NCI-H2029 (cell line): ENCODE data around the gene GRAMD1B.

Source experiments
- DNase-seq: peaks from one replicate; lab custom pipeline; 2025; lab: John Stamatoyannopoulos, UW

GRAMD1B gene

GRCh38 chr11:123475469-123475868 lies 45.4 kb downstream of the GRAMD1B start:
- no peak for DNase-seq

GRCh38 chr11:123477205-123477907 lies 47.3 kb downstream of the GRAMD1B start:
- no peak for DNase-seq

- DNase-seq, result peak; percentile 71
Measured at GRCh38 chr11:123478352-123478987, 48.4 kb downstream of the GRAMD1B start.

- no peak for DNase-seq
Measured at GRCh38 chr11:123479048-123479837, 49.2 kb downstream of the GRAMD1B start.

GRCh38 chr11:123480290-123480815 lies 50.3 kb downstream of the GRAMD1B start:
- no peak for DNase-seq

- no peak for DNase-seq
Measured at GRCh38 chr11:123480882-123481281, 50.8 kb downstream of the GRAMD1B start.

GRCh38 chr11:123481640-123482039 lies 51.6 kb downstream of the GRAMD1B start:
- no peak for DNase-seq

GRCh38 chr11:123482218-123482617 lies 52.1 kb downstream of the GRAMD1B start:
- no peak for DNase-seq

GRCh38 chr11:123483058-123483457 lies 53.0 kb downstream of the GRAMD1B start:
- DNase-seq, result no peak

GRCh38 chr11:123483466-123483865 lies 53.4 kb downstream of the GRAMD1B start:
- DNase-seq, result no peak

- DNase-seq, result no peak
Measured at GRCh38 chr11:123484448-123484847, 54.4 kb downstream of the GRAMD1B start.

GRCh38 chr11:123487157-123487744 lies 57.2 kb downstream of the GRAMD1B start:
- DNase-seq, result no peak

- no peak for DNase-seq
Measured at GRCh38 chr11:123490527-123490926, 60.5 kb downstream of the GRAMD1B start.

GRCh38 chr11:123491241-123491640 lies 61.2 kb downstream of the GRAMD1B start:
- no peak for DNase-seq

GRCh38 chr11:123493349-123494063 lies 63.4 kb downstream of the GRAMD1B start:
- DNase-seq, result peak; percentile 19

- DNase-seq, result no peak
Measured at GRCh38 chr11:123494195-123495050, 64.4 kb downstream of the GRAMD1B start.

- no peak for DNase-seq
Measured at GRCh38 chr11:123504401-123504800, 74.3 kb downstream of the GRAMD1B start.

GRCh38 chr11:123505546-123506299 lies 75.7 kb downstream of the GRAMD1B start:
- no peak for DNase-seq

- DNase-seq, result no peak
Measured at GRCh38 chr11:123507043-123507442, 77.0 kb downstream of the GRAMD1B start.
